HG03060 (cell line): Measurements from ENCODE around the gene SOX18.

Source experiments
- ATAC-seq: cut with Tn5 transposase; IDR thresholded peaks from one replicate; pipeline ENCODE4 v1.9.1; 2021; ENCODE audit warnings: low read depth, moderate number of reproducible peaks; ENCODE audit not compliant: unreplicated experiment

SOX18 gene

GRCh38 chr20:64069209-64069613 lies 19.8 kb upstream of the SOX18 start:
- no peak for ATAC-seq

- ATAC-seq = no peak
Observed at GRCh38 chr20:64068386-64069208, 19.2 kb upstream of the SOX18 start.

GRCh38 chr20:64067733-64068307 lies 18.4 kb upstream of the SOX18 start:
- ATAC-seq = no peak

DNA sequence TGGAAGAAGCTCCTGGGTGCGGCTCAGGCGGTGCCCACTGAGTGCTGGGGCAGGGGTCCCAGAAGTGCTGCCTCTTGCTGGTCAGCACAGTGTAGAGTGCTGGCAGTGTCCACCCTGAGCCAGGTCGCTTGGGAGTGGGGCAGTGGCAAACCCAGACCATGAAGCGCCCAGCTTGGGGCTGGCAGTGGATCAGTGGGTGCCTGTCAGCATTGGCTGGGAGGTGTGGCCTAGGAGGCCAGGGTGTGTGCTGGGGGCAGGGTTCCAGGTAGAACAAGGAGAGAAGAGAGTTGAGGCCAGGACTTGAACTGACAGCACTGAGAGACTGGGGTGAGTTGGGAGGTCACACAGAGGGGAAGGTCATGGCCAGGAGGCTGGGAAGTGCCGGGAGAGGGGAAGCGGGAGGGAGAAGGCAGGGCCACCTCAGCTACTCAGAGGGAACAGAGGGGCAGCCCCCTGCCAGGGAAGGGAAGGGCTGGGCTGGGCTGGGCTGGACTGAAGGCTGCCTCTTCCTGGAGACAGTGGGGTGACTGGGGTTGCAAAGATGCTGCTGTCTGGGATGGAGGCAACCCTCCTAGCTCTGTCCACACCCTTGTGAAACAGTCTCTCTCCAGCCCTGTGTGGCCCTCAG lies 17.7 kb upstream of the SOX18 start:
- ATAC-seq = no peak

DNA sequence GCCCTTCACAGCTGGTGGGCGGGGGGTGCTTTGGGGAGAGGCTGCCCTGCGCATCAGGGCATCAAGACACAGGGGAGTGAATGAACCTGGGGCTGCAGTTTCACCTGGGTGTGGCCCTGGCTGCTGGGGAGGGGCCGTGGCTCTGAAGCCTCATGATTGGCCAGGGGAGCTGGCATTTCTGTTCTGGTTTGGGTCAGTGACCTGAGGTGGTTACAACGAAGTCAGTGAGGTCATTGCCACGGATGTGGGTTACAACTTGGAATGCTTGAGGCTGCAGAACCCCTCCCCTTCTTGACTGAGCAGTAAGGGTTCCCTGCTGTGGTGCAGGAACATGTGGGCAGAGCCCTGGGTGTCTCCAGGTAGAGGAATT lies 16.5 kb upstream of the SOX18 start:
- ATAC-seq = peak; percentile 38

GRCh38 chr20:64065062-64065973 lies 15.9 kb upstream of the SOX18 start:
- no peak for ATAC-seq

- no peak for ATAC-seq
Observed at GRCh38 chr20:64064145-64064698, 14.8 kb upstream of the SOX18 start.

- no peak for ATAC-seq
Observed at GRCh38 chr20:64063389-64064144, 14.1 kb upstream of the SOX18 start.

- no peak for ATAC-seq
Observed at GRCh38 chr20:64062596-64063388, 13.4 kb upstream of the SOX18 start, which contains the start of gene TCEA2. Gene TCEA2, plus strand, starts transcription at chr20:64063198. Its CDS starts 115 bp downstream, at chr20:64063313.

- no peak for ATAC-seq
Observed at GRCh38 chr20:64062276-64062595, 12.8 kb upstream of the SOX18 start.

GRCh38 chr20:64058536-64058935 lies 9.1 kb upstream of the SOX18 start:
- no peak for ATAC-seq

- no peak for ATAC-seq
Observed at GRCh38 chr20:64057628-64058498, 8.4 kb upstream of the SOX18 start.

DNA sequence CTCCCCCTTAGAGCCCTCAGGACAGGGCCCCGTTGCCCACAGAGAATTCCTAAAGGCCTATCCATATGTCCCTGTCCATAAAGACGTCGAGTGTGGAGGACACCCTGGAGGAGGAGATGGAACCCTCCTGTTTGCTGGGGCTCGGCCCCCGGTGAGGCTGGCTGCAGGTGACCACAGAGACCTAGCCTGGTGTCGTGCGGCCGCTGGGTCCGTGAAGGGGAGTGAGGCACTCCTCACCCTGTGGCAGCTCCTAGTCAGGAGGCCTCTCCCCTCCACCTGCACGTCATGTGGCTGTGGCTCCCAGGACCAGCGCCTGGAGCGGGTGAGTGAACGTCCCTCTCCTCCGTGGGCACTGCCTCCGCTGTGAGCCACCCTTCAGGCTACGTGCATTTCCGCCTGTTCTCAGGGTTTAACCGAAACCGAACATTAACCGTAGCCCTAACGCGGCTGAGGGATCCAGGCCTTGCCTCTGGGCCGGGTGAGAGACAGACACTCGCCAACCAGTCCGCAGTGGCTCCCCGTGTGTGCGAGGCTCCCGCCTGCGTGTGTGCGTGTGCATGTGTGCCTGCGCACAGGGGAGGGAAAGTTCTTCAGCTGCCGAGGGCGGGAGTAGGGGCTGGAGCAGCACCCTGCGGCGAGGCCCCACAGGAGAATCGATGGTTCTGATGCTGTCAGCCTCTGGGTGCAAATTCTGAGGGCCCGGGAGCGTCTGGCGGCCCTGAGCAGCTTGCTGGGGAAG lies 7.6 kb upstream of the SOX18 start:
- no peak for ATAC-seq

- ATAC-seq = no peak
Observed at GRCh38 chr20:64056639-64056888, 7.1 kb upstream of the SOX18 start.

DNA sequence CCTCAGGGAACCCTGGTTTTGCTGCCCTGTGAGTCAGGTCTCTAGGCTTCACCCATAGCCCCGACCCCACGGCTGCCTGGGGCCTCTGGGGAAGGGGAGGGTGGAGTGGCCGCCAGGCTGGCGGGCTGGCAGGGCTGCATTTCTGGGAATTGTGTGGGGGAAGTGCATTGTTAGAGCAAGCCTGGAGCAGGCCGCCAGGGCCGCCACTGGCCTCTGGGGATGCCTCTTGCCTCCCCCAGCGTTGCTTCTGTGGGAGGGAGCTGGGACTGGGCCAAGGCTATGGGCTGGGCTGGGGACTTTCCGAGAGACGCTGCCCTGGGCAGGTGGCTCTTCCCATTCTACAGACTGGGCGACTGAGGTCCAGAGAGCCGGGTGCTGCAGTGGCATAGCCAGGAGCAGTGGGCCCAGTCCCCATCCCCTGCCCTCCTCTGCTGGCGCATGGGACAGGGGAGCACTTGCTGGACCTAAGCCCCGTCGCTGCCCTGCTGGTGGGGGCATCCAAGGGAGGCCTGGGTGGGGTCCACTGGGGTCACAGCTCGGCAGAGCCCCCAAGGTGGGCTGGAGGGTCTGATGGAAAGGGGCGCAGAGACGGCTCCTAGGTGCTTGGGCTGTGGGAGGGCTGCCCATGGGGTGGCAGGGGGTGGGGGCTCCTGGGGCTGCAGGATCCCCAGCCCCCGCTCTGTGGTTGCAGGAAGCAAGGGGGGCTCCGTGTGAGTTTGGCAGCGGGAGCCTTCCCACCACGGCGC lies 6.6 kb upstream of the SOX18 start:
- no peak for ATAC-seq

- ATAC-seq = no peak
Observed at GRCh38 chr20:64055396-64055892, 6.0 kb upstream of the SOX18 start.
